IPS DF 6.9 (cell line): ENCODE data around the gene APELA.
"Not testable (repeated sequence)": the region's sequence is repeated elsewhere in the genome, so short reads cannot be mapped to it uniquely, and the experiment has no call there.

Experiments used
- DNase-seq: peaks from one replicate; pipeline ENCODE4 v3.0.0-alpha.2; 2013; ENCODE audit warnings: low read depth, low spot score
- H3K27ac ChIP-seq: one replicate; pipeline ENCODE4 v1.5.1; 2013; ENCODE audit warnings: low read length, control low read depth
- H3K27me3 ChIP-seq: 2 replicates; pipeline ENCODE4 v1.6.1; 2013; ENCODE audit warnings: mild to moderate bottlenecking, low read length; ENCODE audit not compliant: control insufficient read depth, insufficient read depth
- H3K36me3 ChIP-seq: 2 replicates; pipeline ENCODE4 v1.6.1; 2013; ENCODE audit warnings: low read length; ENCODE audit not compliant: control insufficient read depth, insufficient read depth
- H3K4me1 ChIP-seq: 2 replicates; pipeline ENCODE4 v1.6.1; 2013; ENCODE audit warnings: low read length; ENCODE audit not compliant: control insufficient read depth, insufficient read depth
- H3K4me3 ChIP-seq: 2 replicates; pipeline ENCODE4 v1.5.1; 2013; ENCODE audit warnings: mild to moderate bottlenecking, low read length
- H3K9me3 ChIP-seq: 2 replicates; pipeline ENCODE4 v1.6.1; 2013; ENCODE audit warnings: low read length, inconsistent platforms; ENCODE audit not compliant: control insufficient read depth, insufficient read depth
- WGBS: extraction: QIAGEN DNeasy Blood & Tissue Kit; methylation state at CpG from one replicate; pipeline ENCODE4 v1.1.7; 2013; ENCODE audit warnings: mixed read lengths, missing lambda C conversion rate; ENCODE audit not compliant: insufficient read length, insufficient coverage; 5-methylcytosine and 5-hydroxymethylcytosine counted together

APELA gene

DNA sequence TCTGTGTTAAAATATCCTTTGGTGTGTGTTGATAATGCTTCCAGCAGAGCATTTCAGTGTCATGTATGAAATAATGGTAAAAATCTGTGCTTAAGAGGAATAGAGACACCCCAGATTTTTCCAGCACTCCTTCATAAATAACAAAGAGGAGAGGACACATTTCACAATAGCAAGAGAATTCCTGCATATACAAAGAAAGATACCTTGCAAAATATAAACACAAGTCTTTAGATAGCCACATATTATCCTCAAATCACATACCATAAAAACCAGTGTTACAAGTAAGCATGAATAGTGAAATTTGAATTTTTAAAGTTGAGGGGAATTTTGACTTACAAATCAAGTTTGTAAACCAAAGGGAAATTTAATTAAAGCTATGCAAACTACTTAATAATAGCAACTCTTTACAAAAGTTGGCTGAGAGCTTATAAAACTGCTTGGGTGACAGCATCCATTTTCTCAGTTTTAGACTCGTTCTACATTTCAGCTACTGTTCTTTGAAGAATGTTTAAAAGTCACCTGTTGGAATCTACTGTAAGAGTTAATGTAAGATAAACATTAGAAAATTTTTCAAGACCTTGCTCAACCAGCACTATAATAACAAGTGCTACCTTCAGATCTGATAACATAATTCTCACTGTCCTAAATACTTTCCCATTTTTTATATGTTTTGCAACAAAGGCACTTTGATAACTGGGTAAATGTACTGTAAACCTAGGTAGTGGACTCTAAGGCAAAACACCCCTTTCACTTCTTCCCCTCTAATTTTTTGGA, 3.7 kb downstream of the APELA start:
- DNase-seq: no peak
- Histone ChIP-seq H3K9me3 (no peaks in the 10 kb centered on the region), H3K27ac (no peak overlapping the region), H3K4me1 (no peaks in the 10 kb centered on the region), H3K4me3 (no peak overlapping the region), H3K36me3 (peaks cover 5% of the 10 kb centered on the region; the same call in 1 of the 2 replicates), H3K27me3 (no peaks in the 10 kb centered on the region)
- WGBS: no CpG with 5 or more reads among the region's 1 CpG

DNA sequence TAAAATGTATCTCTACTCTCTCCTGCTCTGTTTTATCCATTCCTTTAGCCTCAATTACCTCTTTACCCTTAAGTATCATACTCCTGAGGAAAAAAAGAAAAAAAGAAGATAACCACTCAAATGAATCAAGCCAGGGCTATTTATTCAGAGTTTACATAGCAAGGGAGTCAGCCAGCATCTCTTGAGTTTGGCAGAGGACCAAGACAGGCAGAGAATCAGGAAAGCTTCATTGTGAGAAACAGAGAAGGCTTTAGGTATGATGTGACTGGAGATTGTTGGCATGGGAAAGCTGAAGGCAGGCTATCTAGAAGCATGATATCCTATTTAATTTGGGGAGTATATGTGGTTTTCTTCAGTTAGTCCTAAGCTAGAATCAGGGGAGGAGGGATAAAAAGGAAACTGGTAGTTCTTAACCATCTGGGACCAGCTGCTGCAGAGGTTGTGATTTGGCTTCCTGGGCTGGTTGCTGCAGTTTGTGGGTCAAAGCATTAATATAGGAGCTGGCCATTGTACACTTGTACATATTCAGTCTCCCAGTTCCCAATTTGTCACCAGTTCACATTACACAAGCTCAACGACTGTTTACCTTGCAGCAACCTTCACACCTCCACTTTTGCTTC, 11.2 kb downstream of the APELA start:
- DNase-seq: no peak

DNA sequence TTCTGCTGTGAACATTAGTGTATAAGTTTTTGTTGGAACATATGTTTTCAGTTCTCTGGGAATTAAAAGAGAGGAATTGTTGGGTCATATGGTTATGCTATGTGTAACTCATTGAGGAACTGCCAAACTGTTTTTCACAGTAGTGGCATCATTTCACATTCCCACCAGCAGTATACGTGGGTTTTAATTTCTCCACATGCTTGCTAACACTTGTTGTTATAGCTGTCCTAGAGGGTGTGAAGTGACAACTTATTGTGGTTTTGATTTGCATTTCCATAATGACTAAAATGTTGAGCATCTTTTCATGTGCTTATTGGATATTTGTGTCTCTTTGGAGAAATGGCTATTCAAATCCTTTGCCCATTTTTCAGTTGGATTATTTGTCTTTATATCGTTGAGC, 13.7 kb downstream of the APELA start:
- peaks cover 6% of the 10 kb centered on the region; the same call in 1 of the 2 replicates for H3K36me3 ChIP-seq

More for the DNA sequence above, 11.2 kb downstream of the APELA start:
- H3K4me3 ChIP-seq: no peak overlapping the region
- WGBS: no CpG with 5 or more reads among the region's 1 CpG
- no peaks in the 10 kb centered on the region for H3K27me3 ChIP-seq
- peaks cover 10% of the 10 kb centered on the region; the same call in 1 of the 2 replicates for H3K36me3 ChIP-seq
- no peaks in the 10 kb centered on the region for H3K9me3 ChIP-seq
- no peak overlapping the region for H3K27ac ChIP-seq
- no peaks in the 10 kb centered on the region for H3K4me1 ChIP-seq

DNA sequence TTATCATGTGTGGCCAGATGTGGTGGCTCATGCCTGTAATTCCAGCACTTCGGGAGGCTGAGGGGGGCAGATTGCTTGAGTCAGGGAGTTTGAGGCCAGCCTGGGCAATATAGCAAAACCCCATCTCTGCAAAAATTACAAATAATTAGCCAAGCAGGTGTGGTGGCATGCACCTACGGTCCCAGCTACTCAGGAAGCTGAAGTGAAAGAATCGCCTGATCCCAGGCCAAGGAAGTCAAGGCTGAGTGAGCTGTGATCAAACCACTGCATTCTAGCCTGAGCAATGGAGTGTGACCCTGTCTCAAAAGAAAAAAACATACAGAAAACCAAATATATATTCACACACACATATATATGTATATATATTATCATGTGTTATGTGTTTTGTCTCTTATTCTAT, 15.0 kb downstream of the APELA start:
- no peak overlapping the region for H3K27ac ChIP-seq
- 0 out of 2 replicates have a peak, but pooled peaks cover 1% of the 10 kb centered on the region for H3K27me3 ChIP-seq
- H3K36me3 ChIP-seq: peaks cover 11% of the 10 kb centered on the region; the same call in 1 of the 2 replicates
- no peak for DNase-seq
- no CpG with 5 or more reads among the region's 3 CpGs for WGBS
- H3K4me1 ChIP-seq: no peaks in the 10 kb centered on the region
- no peaks in the 10 kb centered on the region for H3K9me3 ChIP-seq
- H3K4me3 ChIP-seq: no peak overlapping the region

More for the DNA sequence above, 13.7 kb downstream of the APELA start:
- H3K4me1 ChIP-seq: no peaks in the 10 kb centered on the region
- no peak for DNase-seq
- no peak overlapping the region for H3K27ac ChIP-seq
- H3K27me3 ChIP-seq: no peaks in the 10 kb centered on the region
- no CpG with 5 or more reads among the region's 2 CpGs for WGBS
- H3K4me3 ChIP-seq: no peak overlapping the region
- no peaks in the 10 kb centered on the region for H3K9me3 ChIP-seq

DNA sequence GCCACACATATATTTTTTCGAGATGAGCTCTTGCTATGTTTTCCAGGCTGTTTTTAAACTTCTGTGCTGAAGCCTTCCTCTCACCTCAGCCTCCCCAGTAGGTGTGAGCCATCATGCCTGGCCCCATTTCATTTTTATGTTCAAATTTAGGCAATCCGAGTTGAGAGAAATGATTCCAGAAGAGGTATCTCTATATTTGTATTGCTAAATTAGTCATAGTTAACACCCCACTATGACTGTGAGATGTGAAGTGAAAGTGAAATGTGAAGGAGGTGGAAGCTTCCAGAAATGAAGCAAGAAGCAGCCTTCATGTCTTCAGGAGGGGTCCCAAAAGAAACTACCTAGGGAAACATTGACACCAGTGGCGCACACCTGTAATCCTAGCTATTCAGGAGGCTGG, 17.7 kb downstream of the APELA start:
- no peak overlapping the region for H3K4me3 ChIP-seq
- no CpG with 5 or more reads among the region's 3 CpGs for WGBS
- no peak for DNase-seq

DNA sequence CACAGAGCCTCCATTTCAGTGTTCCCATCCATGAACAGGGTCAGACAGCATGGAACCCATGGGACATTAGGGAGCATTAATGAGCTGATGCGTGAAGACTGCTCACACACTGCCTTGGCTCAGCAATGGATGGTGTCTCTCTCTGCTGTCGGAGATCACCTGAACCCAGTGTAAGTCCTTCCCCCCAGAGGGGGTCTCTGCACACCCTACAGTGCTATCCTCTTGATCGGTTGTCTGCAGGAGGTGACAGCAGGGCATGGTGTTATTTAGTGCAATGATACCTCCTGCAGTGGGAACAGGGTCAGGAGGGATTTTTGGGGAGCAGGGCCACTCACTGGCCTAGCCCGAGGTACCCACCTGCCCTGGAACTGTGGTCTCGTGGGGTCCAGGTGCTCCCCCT, 25.6 kb downstream of the APELA start:
- no peak overlapping the region for H3K27ac ChIP-seq
- H3K36me3 ChIP-seq: no peaks in the 10 kb centered on the region; the same call in 1 of the 2 replicates
- DNase-seq: no peak
- no peaks in the 10 kb centered on the region for H3K27me3 ChIP-seq
- H3K4me3 ChIP-seq: no peak overlapping the region
- WGBS: no CpG with 5 or more reads among the region's 5 CpGs
- H3K4me1 ChIP-seq: no peaks in the 10 kb centered on the region
- no peaks in the 10 kb centered on the region for H3K9me3 ChIP-seq

More for the DNA sequence above, 17.7 kb downstream of the APELA start:
- Histone ChIP-seq H3K36me3 (peaks cover 5% of the 10 kb centered on the region; the same call in 1 of the 2 replicates), H3K4me1 (no peaks in the 10 kb centered on the region), H3K9me3 (no peaks in the 10 kb centered on the region), H3K27ac (no peak overlapping the region), H3K27me3 (0 out of 2 replicates have a peak, but pooled peaks cover 1% of the 10 kb centered on the region)

DNA sequence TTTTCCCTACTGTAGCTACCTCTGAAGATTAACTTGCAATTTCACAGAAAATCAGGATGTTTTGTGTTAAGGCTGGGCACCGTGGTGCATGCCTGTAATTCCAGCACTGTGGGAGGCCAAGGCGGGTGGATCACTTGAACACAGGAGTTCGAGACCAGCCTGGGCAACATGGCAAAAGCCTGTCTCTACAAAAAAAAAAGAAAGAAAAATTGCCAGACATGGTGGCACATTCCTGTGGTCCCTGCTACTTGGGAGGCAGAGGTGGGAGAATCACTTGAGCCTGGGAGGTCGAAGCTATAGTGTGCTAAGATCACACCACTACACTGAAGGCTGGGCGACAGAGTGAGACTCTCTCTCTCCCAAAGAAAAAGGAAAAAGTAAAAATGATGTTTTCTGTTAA, 27.4 kb downstream of the APELA start:
- DNase-seq: no peak
- Histone ChIP-seq H3K27ac (no peak overlapping the region), H3K4me3 (no peak overlapping the region), H3K27me3 (no peaks in the 10 kb centered on the region), H3K9me3 (no peaks in the 10 kb centered on the region), H3K36me3 (no peaks in the 10 kb centered on the region), H3K4me1 (no peaks in the 10 kb centered on the region)
- WGBS: no CpG with 5 or more reads among the region's 5 CpGs

DNA sequence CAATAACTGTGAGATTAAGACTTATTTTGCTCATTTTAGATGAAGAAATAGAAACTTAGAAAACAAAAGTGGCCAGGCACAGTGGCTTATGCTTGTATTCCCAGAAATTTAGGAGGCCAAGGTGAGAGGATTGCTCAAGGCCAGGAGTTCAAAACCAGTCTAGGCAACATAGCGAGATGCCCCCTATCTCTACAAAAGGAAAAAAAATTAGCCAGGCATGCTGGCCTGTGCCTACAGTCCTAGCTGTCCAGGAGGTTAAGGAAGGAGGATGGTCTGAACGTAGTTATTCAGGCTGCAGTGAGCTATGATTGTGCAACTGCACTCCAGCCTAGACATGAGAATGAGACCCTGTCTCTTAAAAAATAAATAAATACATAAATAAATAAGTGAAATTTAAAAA, 28.0 kb downstream of the APELA start:
- Histone ChIP-seq H3K4me3 (no peak overlapping the region), H3K27ac (no peak overlapping the region), H3K9me3 (no peaks in the 10 kb centered on the region), H3K36me3 (no peaks in the 10 kb centered on the region), H3K4me1 (no peaks in the 10 kb centered on the region), H3K27me3 (no peaks in the 10 kb centered on the region)
- no peak for DNase-seq
- no CpG with 5 or more reads among the region's 2 CpGs for WGBS

DNA sequence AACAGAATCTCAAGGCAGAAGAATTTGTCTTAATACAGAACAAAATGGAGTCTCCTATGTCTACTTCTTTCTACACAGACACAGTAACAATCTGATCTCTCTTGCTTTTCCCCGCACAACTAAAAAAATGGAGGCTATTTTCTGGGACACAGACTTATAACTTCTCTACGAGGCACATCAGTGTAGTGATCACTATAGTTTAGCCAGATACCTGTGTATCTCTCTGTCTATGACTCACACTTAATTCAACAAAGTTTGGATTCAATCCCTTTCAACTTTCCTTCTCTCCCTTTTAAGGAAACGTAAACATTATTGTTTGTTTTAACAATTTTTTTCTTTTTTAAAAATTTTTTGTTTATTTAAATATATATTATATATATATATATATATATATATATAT, 29.4 kb downstream of the APELA start:
- H3K27ac ChIP-seq: no peak overlapping the region
- no peaks in the 10 kb centered on the region for H3K9me3 ChIP-seq
- no peaks in the 10 kb centered on the region for H3K36me3 ChIP-seq
- H3K4me1 ChIP-seq: no peaks in the 10 kb centered on the region
- no peaks in the 10 kb centered on the region for H3K27me3 ChIP-seq
- no CpG with 5 or more reads among the region's 3 CpGs for WGBS
- no peak for DNase-seq
- no peak overlapping the region for H3K4me3 ChIP-seq

DNA sequence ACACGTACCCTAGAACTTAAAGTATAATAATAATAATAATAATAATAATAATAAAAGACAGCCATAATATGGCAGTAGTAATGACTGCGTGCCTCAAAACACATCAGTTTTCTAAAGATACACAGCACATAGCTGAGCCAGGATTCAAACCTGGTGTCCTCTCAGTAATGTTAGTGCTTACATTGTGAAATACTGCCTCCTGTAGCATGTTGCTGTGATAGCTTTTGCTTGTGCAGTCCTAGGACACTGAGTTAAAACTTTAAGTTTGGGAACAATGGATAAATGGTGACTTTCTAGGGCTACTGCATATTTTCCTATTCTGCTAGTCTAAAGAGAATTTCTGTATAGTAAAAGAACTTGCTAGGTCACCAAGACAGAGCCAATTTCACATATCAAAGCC, 36.5 kb downstream of the APELA start:
- DNase-seq, H3K27ac ChIP-seq, H3K9me3 ChIP-seq, H3K27me3 ChIP-seq, H3K4me3 ChIP-seq, H3K36me3 ChIP-seq, H3K4me1 ChIP-seq: not testable (repeated sequence)
- no CpG with 5 or more reads among the region's 2 CpGs for WGBS
